Ovary (tissue), 3 donors: ENCODE results near the gene FOXP1.

Source experiments
- POLR2A ChIP-seq: fragments of 450-650 bp; IDR thresholded peaks from one replicate; pipeline ENCODE4 v1.6.1; 2017; ENCODE audit warnings: antibody characterized with exemption, mild to moderate bottlenecking, moderate library complexity
- TF ChIP-seq, protein P1 (sequence below), 3 donors: fragments of 450-650 bp in 2 of 3; fragments of 200-600 bp in 1 of 3; IDR thresholded peaks; one replicate each; pipeline versions ENCODE4 v1.5.1 to v1.8.0; 2016 to 2022; ENCODE audit warnings: antibody characterized with exemption in 3 of 3, mild to moderate bottlenecking in 1 of 3
- donor health status: DM: no; HTN: no; CAD: no.

DNA sequence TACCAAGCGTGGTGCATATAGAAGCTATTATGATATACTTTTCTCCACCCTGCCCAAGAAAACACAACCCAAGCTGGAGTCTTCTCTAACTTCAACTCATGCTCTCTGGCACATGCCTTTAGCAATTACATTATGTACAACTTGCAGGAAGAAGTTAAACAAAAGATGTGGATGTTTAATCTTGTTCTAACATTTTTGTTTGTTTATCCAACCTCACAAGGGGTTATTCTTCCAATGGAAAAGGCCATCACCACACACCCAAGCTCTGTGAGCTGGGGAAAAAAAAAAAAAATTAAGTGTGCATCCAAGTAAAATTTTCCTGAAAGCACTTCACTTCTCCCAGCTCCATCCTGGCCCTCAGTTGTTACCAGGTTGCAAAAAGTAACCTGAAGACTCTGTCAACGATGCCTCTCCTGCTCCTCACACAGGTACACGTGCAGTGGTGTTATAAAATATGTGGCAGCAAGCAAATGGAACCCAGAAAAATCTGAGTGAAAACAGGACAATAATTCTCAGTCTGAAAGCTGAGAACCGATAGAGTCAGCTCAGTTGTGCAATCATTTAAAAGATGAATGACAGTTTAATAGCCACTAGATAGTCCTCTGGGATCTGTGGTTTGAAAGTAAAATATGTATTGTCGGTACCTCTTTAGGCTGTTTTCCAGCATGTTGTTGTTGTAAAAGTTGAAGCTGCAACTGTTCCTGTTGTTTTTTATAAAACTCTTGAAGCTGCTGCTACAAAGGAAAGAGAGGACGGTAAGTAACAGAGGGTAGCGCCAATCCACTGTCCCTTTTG, 531.4 kb downstream of the FOXP1 start:
- TF ChIP-seq, protein P1, sequence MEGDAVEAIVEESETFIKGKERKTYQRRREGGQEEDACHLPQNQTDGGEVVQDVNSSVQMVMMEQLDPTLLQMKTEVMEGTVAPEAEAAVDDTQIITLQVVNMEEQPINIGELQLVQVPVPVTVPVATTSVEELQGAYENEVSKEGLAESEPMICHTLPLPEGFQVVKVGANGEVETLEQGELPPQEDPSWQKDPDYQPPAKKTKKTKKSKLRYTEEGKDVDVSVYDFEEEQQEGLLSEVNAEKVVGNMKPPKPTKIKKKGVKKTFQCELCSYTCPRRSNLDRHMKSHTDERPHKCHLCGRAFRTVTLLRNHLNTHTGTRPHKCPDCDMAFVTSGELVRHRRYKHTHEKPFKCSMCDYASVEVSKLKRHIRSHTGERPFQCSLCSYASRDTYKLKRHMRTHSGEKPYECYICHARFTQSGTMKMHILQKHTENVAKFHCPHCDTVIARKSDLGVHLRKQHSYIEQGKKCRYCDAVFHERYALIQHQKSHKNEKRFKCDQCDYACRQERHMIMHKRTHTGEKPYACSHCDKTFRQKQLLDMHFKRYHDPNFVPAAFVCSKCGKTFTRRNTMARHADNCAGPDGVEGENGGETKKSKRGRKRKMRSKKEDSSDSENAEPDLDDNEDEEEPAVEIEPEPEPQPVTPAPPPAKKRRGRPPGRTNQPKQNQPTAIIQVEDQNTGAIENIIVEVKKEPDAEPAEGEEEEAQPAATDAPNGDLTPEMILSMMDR (IDR thresholded peaks at IDR 0.05): no peak
- TF ChIP-seq POLR2A: no peak
